Measurements from ENCODE around the gene RNF207. TPM values are rescaled to one million over a fixed set of nuclear protein-coding genes. Genes with fewer than 3 reads are reported as not detected.

RNF207 gene
- total RNA-seq, 4 donors from 2014 or later = 32.9 to 63.5 (median 47.0) TPM

DNA sequence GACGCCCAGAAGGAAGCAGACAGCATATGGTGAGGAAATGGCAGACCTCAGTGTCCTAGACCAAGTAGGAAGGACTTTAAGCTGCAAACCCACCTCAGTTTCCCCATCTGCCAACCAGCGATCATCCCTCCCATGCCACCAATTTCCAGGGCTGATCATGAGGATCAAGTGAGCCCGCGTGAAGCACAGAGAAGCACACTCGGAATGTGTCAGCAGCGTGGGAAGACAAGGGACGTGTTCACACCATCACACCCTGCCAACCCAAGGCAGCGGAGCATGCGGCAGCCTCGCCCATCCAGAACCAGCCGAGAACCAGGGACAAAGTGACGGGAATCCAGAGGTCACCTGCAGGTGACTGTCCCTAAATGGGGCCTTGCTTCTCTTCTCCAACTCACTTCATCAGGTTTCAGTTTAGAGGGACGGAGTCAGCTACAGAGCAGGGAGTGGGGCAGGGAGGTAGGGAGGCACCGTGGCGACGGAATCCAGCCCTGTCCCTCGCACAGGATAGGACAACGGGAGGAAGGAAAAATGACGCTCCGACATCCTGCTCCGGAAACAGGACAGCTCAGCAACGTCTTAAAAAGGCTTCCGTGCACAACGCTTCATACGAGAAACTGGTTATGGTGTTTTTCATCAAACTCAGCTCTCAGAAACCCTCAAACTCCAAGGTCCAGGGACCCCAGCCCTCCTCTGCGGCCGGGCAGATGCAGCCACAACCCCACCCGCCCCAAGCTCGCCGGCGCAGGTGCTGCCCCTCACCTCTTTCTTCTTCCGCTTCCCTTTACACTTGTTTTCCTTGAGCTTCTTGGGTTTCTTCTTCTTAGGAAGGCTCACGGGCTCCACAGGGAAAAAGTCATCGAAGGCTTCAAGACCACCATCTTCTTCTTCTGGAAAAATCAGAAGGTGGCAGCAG, 38.3 kb upstream of the RNF207 start:
- intact Hi-C loops (cut with DNase I) = no loop called here
- H3K27me3 ChIP-seq = no peaks in the 10 kb centered on the region
- H3K4me1 ChIP-seq = no peaks in the 10 kb centered on the region
- no peak for DNase-seq
- no peak overlapping the region for H3K27ac ChIP-seq
- 75% methylated on average over 33 to 34 of the region's 34 CpGs for WGBS, 2 donors
- no peak overlapping the region for H3K4me3 ChIP-seq (replicated peaks in 1 of 3)
- TF ChIP-seq POLR2A (IDR thresholded peaks at IDR 0.05) = no peak
- no peaks in the 10 kb centered on the region for H3K9me3 ChIP-seq
- H3K36me3 ChIP-seq = no peaks in the 10 kb centered on the region

DNA sequence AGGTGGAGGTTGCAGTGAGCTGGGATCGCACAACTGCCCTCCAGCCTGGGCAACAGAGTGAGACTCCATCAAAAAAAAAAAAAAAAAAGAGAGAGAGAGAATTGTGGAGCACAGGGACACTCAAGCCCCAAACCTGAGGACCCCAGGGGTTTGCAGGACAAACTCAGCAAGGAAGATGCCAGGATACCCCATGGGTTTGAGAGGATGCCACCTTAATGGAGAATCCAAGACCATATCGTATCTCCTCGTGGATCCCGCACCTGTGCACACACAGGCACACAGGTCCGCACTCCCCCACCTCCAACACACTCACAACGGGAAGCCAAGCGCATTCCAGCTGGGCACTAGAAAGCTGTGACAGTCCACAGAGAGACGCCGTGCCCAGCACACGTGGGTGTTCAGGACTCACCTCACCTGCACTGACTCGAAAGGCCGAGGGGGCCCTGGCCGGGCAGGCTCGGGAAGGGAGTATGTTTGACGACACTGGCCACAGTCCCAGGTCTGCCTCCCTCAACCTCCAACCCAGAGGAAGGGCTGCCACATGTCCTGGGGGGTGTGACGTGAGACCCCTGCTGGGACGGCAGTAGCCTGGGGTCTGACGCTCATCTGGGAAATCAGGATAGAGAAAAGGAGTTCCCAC, 36.9 kb upstream of the RNF207 start:
- H3K27me3 ChIP-seq = no peaks in the 10 kb centered on the region
- intact Hi-C loops (cut with DNase I) = no loop called here
- no peak for TF ChIP-seq POLR2A (IDR thresholded peaks at IDR 0.05)
- TF ChIP-seq, protein P1, sequence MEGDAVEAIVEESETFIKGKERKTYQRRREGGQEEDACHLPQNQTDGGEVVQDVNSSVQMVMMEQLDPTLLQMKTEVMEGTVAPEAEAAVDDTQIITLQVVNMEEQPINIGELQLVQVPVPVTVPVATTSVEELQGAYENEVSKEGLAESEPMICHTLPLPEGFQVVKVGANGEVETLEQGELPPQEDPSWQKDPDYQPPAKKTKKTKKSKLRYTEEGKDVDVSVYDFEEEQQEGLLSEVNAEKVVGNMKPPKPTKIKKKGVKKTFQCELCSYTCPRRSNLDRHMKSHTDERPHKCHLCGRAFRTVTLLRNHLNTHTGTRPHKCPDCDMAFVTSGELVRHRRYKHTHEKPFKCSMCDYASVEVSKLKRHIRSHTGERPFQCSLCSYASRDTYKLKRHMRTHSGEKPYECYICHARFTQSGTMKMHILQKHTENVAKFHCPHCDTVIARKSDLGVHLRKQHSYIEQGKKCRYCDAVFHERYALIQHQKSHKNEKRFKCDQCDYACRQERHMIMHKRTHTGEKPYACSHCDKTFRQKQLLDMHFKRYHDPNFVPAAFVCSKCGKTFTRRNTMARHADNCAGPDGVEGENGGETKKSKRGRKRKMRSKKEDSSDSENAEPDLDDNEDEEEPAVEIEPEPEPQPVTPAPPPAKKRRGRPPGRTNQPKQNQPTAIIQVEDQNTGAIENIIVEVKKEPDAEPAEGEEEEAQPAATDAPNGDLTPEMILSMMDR (IDR thresholded peaks at IDR 0.05) = no peak

DNA sequence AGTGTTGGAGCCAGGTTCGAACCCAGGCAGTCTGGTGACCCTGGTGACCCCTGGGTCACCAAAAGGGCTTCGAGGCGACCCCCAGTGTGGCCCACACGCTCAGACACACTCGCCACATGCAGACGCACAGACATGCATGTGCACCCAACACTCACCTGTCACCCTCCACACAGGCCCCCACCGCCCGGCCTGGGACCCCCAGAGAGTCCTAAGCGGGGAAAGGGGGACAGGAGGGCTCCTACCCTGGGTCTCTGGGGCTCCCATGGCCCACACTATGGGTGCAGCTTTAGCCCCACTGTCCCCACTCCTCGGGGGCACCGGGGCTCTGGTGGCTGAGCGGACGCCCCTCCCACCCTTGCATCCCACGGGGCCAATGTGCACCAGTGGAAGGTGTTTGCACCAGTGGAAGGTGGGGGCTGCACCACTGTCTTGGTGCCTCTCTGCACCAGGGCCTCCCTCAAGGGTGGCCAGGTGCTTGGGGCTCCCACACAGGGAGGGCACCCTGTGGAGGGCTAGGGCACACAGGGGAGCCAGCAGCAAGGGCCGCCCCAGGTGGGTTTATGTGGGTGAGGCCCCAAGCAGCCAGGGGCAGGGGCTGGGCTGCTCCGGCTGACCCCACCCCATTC, 35.7 kb upstream of the RNF207 start:
- H3K27ac ChIP-seq = no peak overlapping the region
- intact Hi-C loops (cut with DNase I) = no loop called here
- H3K4me3 ChIP-seq (replicated peaks in 1 of 3) = no peak overlapping the region
- no peaks in the 10 kb centered on the region for H3K9me3 ChIP-seq
- H3K4me1 ChIP-seq = no peaks in the 10 kb centered on the region
- H3K36me3 ChIP-seq = no peaks in the 10 kb centered on the region
- no peak for DNase-seq
- 22 to 81% methylated on average over 1 to 6 of the region's 16 CpGs for WGBS, 2 donors
- TF ChIP-seq POLR2A (IDR thresholded peaks at IDR 0.05) = no peak
- TF ChIP-seq, protein P1 (IDR thresholded peaks at IDR 0.05) = no peak
- H3K27me3 ChIP-seq = no peaks in the 10 kb centered on the region

More for the DNA sequence above, 36.9 kb upstream of the RNF207 start:
- Histone ChIP-seq H3K36me3 (no peaks in the 10 kb centered on the region), H3K27ac (no peak overlapping the region), H3K9me3 (no peaks in the 10 kb centered on the region), H3K4me3 (replicated peaks in 1 of 3) (no peak overlapping the region), H3K4me1 (no peaks in the 10 kb centered on the region)
- DNase-seq = no peak
- WGBS, 2 donors = 70 to 79% methylated on average over 12 to 18 of the region's 18 CpGs

DNA sequence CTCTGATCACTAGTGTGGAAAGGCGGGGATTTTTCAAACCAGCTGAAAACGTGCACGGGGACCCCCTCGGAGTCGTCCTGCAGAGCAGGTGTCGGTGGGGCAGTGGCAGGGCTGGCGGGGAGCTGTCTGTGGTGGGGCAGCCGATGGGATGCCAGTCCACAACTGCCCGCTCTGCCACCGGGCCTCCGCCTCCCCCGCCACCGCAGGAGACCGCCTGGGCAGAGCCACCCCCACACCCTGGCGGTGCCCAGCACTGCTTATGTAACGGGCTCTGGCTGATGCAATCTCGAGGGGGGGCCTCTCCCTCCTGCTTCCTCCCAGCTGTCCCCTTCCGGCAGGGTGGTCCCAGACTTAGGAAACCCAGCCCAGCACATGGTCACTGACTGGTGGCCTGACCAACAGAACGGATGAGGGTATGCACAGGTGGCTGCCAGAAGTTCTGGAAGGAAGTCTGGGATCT, 35.1 kb upstream of the RNF207 start:
- intact Hi-C loops (cut with DNase I) = no loop called here
- no peak for DNase-seq
- 38 to 55% methylated on average over 6 to 10 of the region's 19 CpGs for WGBS, 2 donors
- Histone ChIP-seq H3K36me3 (no peaks in the 10 kb centered on the region), H3K4me3 (replicated peaks in 1 of 3) (no peak overlapping the region), H3K27me3 (no peaks in the 10 kb centered on the region), H3K4me1 (no peaks in the 10 kb centered on the region), H3K27ac (no peak overlapping the region), H3K9me3 (no peaks in the 10 kb centered on the region)
- TF ChIP-seq, protein P1 (IDR thresholded peaks at IDR 0.05) = no peak
- no peak for TF ChIP-seq POLR2A (IDR thresholded peaks at IDR 0.05)

DNA sequence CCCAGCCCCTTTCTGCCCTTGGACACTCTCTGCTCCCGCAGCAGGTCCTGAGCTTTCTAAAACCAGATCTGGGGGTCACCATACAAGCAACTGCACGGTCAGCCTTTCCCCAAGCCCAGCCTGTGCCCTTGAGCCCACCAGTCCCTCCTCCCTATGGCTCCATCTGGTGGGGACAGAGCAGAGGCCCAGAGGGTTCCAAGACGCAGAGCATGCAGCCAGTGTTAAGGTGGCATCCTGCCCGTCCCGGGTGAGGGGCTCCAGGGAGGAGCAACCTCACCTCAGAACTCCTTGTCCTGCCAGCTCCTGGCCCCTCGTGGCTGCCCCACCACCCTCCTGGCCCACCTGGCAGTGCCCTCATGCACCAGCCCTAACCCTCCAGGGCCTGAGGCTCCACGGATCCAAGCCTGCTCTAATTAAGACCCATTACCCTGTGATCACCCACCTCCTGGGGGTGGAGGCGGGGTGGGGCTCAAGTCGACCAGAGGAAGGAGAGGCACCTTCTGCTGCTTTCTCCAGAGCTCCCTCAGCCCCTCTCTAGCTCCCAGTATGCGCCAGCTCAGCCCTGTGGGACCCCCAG, 34.3 kb upstream of the RNF207 start:
- no peak for TF ChIP-seq POLR2A (IDR thresholded peaks at IDR 0.05)
- TF ChIP-seq, protein P1 (IDR thresholded peaks at IDR 0.05) = no peak
- Histone ChIP-seq H3K9me3 (no peaks in the 10 kb centered on the region), H3K4me3 (replicated peaks in 1 of 3) (no peak overlapping the region), H3K27me3 (no peaks in the 10 kb centered on the region), H3K27ac (no peak overlapping the region), H3K36me3 (no peaks in the 10 kb centered on the region), H3K4me1 (no peaks in the 10 kb centered on the region)
- DNase-seq = no peak
- 45 to 62% methylated on average over 4 to 9 of the region's 10 CpGs for WGBS, 2 donors
- intact Hi-C loops (cut with DNase I) = no loop called here

Data from thyroid gland (tissue), 4 donors.